ENCODE results near the gene MYD88.
A peak's percentile ranks its signal among the peaks of the same experiment; 100 is the strongest.

Gene MYD88

GRCh38 chr3:38136777-38137614, 1.5 kb upstream of the MYD88 start, which contains the start of gene ACAA1:
TSS of gene ACAA1 (minus strand) at chr3:38137127. CDS start at chr3:38137035, 92 bp downstream.
- no peak for TF ChIP-seq CTCF (IDR thresholded peaks at IDR 0.05; ENCODE audit: low read depth, low read length, missing control alignments)
- DNase-seq (ENCODE audit: low read depth) = peak; percentile 98
- in situ Hi-C loops (cut with HindIII; ENCODE audit: low sequenced_read_pairs) = no loop called here
- peak within 1 kb of the TSS; percentile 77 for H3K4me3 ChIP-seq (ENCODE audit: low read depth, low read length)

GRCh38 chr3:38137615-38138348, 679 bp upstream of the MYD88 start:
- peak; percentile 11 for TF ChIP-seq CTCF (IDR thresholded peaks at IDR 0.05; ENCODE audit: low read depth, low read length, missing control alignments)
- H3K4me3 ChIP-seq (ENCODE audit: low read depth, low read length) = peak overlapping the region; percentile 77
- in situ Hi-C loops (cut with HindIII; ENCODE audit: low sequenced_read_pairs) = no loop called here
- no peak for DNase-seq (ENCODE audit: low read depth)

GRCh38 chr3:38139191-38139590, 730 bp downstream of the MYD88 start:
- TF ChIP-seq CTCF (IDR thresholded peaks at IDR 0.05; ENCODE audit: low read depth, low read length, missing control alignments) = no peak
- no peak for DNase-seq (ENCODE audit: low read depth)
- H3K4me3 ChIP-seq (ENCODE audit: low read depth, low read length) = peak overlapping the region; percentile 77
- in situ Hi-C loops (cut with HindIII; ENCODE audit: low sequenced_read_pairs) = no loop called here

- DNase-seq (ENCODE audit: low read depth) = no peak
- peak overlapping the region; percentile 77 for H3K4me3 ChIP-seq (ENCODE audit: low read depth, low read length)
- no peak for TF ChIP-seq CTCF (IDR thresholded peaks at IDR 0.05; ENCODE audit: low read depth, low read length, missing control alignments)
- in situ Hi-C loops (cut with HindIII; ENCODE audit: low sequenced_read_pairs) = no loop called here
Observed at GRCh38 chr3:38139652-38140051, 1.2 kb downstream of the MYD88 start.

GRCh38 chr3:38140326-38141172, 2.1 kb downstream of the MYD88 start:
- no peak overlapping the region for H3K4me3 ChIP-seq (ENCODE audit: low read depth, low read length)

More at GRCh38 chr3:38140326-38141172, 2.1 kb downstream of the MYD88 start:
- DNase-seq (ENCODE audit: low read depth) = no peak
- no peak for TF ChIP-seq CTCF (IDR thresholded peaks at IDR 0.05; ENCODE audit: low read depth, low read length, missing control alignments)
- in situ Hi-C loops (cut with HindIII; ENCODE audit: low sequenced_read_pairs) = no loop called here

Data from astrocyte of the cerebellum (primary cell).